Measurements from ENCODE around the gene ZNF576. TPM values are rescaled to one million over a fixed set of nuclear protein-coding genes. Genes with fewer than 3 reads are reported as not detected.

Gene ZNF576
- total RNA-seq, 1 experiment from 2014 or later = 14.1 TPM

DNA sequence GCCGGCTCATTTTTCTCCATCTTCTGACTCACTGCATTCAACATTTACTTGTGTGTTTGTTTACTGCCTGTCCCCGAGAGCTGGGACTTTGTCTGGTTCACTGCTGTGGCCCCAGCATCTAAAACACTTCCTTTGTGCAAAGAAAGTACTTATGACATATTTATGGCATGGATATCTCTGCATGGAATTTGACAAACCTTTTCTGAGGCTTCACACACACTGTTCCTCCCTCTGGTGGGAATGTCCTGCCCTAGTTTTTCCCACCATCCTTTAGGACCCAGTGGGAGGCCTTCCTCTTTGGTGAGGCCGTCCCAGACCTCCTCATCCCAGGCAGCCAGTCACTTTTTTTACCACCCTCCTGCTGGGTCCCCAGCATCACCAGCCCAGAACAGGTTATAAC, 14.1 kb downstream of the ZNF576 start:
- Histone ChIP-seq H3K27ac (ENCODE audit: low read length) (no peak overlapping the region), H3K36me3 (ENCODE audit: control insufficient read depth, insufficient read depth, low read length) (no peaks in the 10 kb centered on the region), H3K9me3 (ENCODE audit: control insufficient read depth, insufficient read depth, low read depth, low read length) (no peaks in the 10 kb centered on the region), H3K27me3 (ENCODE audit: control insufficient read depth, insufficient read depth, low read length) (no peaks in the 10 kb centered on the region), H3K4me3 (ENCODE audit: low read depth in 2 of 2, low read length in 2 of 2) (no peak overlapping the region), H3K4me1 (ENCODE audit: control insufficient read depth, insufficient read depth, low read length) (no peaks in the 10 kb centered on the region)
- ChIA-PET POLR2A (no interaction called here), CTCF (no interaction called here)
- DNase-seq (ENCODE audit: low read depth, low spot score) (no peak), ATAC-seq (no peak)
- BruUV-seq (replicated peaks) = no TSS peak
- intact Hi-C loops (cut with micrococcal nuclease; ENCODE audit: unreplicated experiment) (no loop called here), in situ Hi-C loops (cut with HindIII; ENCODE audit: low pct_unique_long_range_greater_than_20kb, low sequenced_read_pairs) (no loop called here)
- no peak for TF ChIP-seq SIN3A (IDR thresholded peaks at IDR 0.05; ENCODE audit: borderline replicate concordance, insufficient read depth, low read depth, low read length)
- TF ChIP-seq, protein P1, sequence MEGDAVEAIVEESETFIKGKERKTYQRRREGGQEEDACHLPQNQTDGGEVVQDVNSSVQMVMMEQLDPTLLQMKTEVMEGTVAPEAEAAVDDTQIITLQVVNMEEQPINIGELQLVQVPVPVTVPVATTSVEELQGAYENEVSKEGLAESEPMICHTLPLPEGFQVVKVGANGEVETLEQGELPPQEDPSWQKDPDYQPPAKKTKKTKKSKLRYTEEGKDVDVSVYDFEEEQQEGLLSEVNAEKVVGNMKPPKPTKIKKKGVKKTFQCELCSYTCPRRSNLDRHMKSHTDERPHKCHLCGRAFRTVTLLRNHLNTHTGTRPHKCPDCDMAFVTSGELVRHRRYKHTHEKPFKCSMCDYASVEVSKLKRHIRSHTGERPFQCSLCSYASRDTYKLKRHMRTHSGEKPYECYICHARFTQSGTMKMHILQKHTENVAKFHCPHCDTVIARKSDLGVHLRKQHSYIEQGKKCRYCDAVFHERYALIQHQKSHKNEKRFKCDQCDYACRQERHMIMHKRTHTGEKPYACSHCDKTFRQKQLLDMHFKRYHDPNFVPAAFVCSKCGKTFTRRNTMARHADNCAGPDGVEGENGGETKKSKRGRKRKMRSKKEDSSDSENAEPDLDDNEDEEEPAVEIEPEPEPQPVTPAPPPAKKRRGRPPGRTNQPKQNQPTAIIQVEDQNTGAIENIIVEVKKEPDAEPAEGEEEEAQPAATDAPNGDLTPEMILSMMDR (IDR thresholded peaks at IDR 0.05) = no peak

- H3K27me3 ChIP-seq (ENCODE audit: control insufficient read depth, insufficient read depth, low read length) = no peaks in the 10 kb centered on the region
- ChIA-PET CTCF (no interaction called here), POLR2A (no interaction called here)
- DNase-seq (ENCODE audit: low read depth, low spot score) (no peak), ATAC-seq (no peak)
- BruUV-seq (replicated peaks) = no TSS peak
- intact Hi-C loops (cut with micrococcal nuclease; ENCODE audit: unreplicated experiment) (no loop called here), in situ Hi-C loops (cut with HindIII; ENCODE audit: low pct_unique_long_range_greater_than_20kb, low sequenced_read_pairs) (no loop called here)
- no peak within 1 kb of the TSS for H3K4me3 ChIP-seq (ENCODE audit: low read depth in 2 of 2, low read length in 2 of 2)
- no peak within 1 kb of the TSS for H3K27ac ChIP-seq (ENCODE audit: low read length)
- no peaks in the 10 kb centered on the region for H3K4me1 ChIP-seq (ENCODE audit: control insufficient read depth, insufficient read depth, low read length)
- no peaks in the 10 kb centered on the region for H3K36me3 ChIP-seq (ENCODE audit: control insufficient read depth, insufficient read depth, low read length)
- TF ChIP-seq, protein P1 (IDR thresholded peaks at IDR 0.05) = no peak
- TF ChIP-seq REST (IDR thresholded peaks at IDR 0.05; ENCODE audit: insufficient read depth in 1 of 2, low read depth in 2 of 2, low read length in 1 of 2) (no peak), SIN3A (IDR thresholded peaks at IDR 0.05; ENCODE audit: borderline replicate concordance, insufficient read depth, low read depth, low read length) (no peak), POLR2AphosphoS5 (IDR thresholded peaks at IDR 0.05; ENCODE audit: low read depth, low read length) (no peak), TCF7L2 (IDR thresholded peaks at IDR 0.05; ENCODE audit: low read depth, low read length) (no peak)
- no peaks in the 10 kb centered on the region for H3K9me3 ChIP-seq (ENCODE audit: control insufficient read depth, insufficient read depth, low read depth, low read length)
These were observed 15.4 kb downstream of the ZNF576 start, which contains the start of gene SRRM5 for GRCh38 chr19:43611788-43612187. Gene SRRM5, plus strand, starts transcription at chr19:43612088. Its CDS starts 34 bp downstream, at chr19:43612122.
